NCI-H2171 treated with DMSO at 0.1 percent for 48 hours (cell line): ENCODE data around the gene FIG4.
"Not testable (repeated sequence)": the region's sequence is repeated elsewhere in the genome, so short reads cannot be mapped to it uniquely, and the experiment has no call there.

Experiments used
- DNase-seq: peaks from one replicate; lab custom pipeline; 2025; lab: John Stamatoyannopoulos, UW

Gene FIG4

GRCh38 chr6:109760208-109760607 is 69.1 kb downstream of the FIG4 start:
- DNase-seq: no peak

GRCh38 chr6:109762166-109762565 is 71.1 kb downstream of the FIG4 start:
- DNase-seq: no peak

DNA sequence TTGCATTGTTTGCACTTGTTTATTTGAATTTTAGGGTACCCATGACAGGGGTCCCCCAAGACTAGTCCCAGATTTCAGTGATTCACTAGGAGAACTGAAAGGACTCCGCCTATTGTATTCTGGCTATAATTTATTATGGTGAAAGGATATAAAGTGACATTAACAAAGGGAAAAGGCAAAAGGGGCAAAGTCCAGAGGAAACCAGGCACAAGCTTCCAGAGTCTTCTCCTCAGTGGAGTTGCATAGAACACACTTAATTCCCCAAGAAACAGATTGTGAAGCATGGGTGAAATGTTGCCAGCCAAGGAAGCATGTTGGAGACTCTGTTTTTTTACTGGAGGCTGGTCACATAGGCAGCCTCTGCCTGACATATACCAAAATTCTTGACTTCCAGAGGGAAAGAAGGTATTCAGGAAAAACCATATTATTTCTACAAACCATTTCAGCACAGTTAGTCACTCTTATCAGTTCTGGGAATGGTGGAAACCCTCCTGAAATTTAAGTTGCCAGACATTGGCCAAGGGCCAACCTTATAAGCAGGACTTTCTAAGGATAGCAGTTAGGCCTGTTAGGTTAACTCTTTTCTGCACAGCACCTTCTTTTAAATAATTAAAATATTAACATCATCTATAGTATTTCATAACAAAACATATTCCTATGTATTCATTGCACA is 71.8 kb downstream of the FIG4 start:
- no peak for DNase-seq

DNA sequence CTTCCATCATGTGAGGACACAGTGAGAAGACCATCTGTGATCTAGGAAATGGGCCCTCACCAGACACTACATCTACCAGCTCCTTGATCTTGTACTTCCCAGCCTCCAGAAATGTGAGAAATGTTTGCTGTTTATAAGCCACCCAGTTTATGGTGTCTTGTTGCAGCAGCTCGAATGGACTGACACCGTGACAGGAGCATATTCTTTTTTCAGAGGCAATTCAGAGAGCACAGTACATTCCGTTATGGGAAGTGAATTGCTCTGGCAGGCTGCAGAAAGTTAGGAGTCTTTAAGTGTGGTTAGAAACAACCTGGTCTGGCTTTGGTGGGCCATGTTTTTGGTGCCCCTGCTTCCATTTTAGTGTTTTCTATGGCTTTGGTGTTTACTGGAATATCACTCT is 75.1 kb downstream of the FIG4 start:
- DNase-seq: no peak

DNA sequence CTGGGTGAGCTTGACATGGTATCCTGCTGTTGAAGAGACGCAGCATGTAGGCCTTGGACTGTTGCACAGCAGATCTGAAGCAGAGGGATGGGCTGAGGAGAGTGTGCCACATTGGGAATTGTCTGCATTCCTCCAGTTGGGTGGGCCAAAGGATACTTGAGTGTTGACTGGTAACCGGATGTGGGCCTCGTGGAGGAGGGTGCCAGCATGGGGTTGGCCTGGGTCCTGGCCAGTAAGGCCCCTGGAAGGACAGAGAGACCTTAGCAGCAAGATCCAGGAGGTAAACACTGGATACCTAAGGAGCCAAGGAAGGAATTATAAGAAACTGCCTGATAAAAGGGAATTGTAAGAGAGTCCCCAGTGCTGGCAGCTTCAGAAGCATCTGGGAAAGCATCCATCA is 76.9 kb downstream of the FIG4 start:
- no peak for DNase-seq

- no peak for DNase-seq
These were observed 77.4 kb downstream of the FIG4 start for GRCh38 chr6:109768485-109768884.

DNA sequence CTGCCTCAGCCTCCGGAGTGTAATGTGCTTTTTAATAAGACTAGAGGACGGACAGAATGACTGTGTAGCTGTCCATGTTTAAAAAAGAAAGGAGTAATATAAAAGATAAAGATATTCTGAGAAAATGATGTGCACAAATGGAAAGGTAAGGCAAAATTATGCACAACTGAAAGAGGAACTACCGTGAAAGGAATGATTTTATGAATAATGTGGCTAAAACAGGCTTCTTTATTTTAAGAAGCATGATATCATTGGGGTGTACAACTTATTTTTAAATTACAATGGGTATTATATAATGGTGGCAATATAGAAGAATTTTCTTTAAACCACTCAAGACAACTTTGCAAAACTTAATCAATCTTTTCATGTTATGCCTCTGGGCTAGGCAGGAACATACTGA is 78.1 kb downstream of the FIG4 start:
- no peak for DNase-seq

GRCh38 chr6:109770047-109770446 is 79.0 kb downstream of the FIG4 start:
- no peak for DNase-seq

GRCh38 chr6:109770779-109771178 is 79.7 kb downstream of the FIG4 start:
- DNase-seq: no peak

GRCh38 chr6:109771939-109772755 is 81.1 kb downstream of the FIG4 start:
- not testable (repeated sequence) for DNase-seq

- DNase-seq: no peak
These were observed 81.9 kb downstream of the FIG4 start for GRCh38 chr6:109772883-109773431.

- no peak for DNase-seq
These were observed 89.9 kb downstream of the FIG4 start for GRCh38 chr6:109781001-109781400.

- no peak for DNase-seq
These were observed 91.4 kb downstream of the FIG4 start for GRCh38 chr6:109782491-109782999.

- no peak for DNase-seq
These were observed 92.3 kb downstream of the FIG4 start for GRCh38 chr6:109783250-109783986.

- DNase-seq: no peak
These were observed 96.2 kb downstream of the FIG4 start for GRCh38 chr6:109787312-109787711.

DNA sequence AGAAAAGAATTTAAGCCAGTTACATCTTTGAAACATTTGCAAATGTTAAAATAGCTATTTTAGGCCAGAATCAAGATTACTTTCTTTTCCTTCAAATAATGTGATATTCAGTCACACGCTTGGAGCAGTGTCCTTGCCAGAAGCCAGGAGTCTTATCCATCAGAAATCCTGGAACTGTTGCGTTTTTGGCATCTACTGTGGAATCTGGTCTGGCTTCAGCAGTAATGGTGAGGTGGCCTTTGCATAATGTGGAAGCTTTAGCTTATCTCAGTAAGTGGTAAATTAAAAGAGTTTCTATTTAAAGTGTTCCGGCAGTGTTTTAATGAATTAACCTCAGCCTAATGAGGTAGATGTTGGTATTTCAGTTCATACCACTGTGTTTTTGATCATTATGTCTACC is 97.6 kb downstream of the FIG4 start:
- DNase-seq: no peak

- no peak for DNase-seq
These were observed 99.0 kb downstream of the FIG4 start for GRCh38 chr6:109790131-109790530.

DNA sequence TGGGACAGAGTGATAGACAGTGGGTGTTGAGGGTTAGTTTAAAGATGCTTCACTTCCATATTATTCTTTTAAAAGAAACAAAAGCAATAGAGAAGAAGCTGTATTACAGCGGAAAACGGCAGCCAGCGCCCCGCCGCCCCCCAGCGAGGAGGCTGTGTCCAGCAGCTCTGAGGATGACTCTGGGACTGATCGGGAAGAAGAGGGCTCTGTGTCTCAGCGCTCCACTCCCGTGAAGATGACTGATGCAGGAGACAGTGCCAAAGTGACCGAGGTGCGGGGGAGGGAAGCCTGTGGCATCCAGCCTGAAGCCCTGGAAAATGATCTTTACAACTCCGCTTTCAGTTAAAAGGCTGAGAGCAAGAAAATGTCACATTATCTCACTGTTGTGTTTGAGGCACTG is 100.2 kb downstream of the FIG4 start:
- no peak for DNase-seq

DNA sequence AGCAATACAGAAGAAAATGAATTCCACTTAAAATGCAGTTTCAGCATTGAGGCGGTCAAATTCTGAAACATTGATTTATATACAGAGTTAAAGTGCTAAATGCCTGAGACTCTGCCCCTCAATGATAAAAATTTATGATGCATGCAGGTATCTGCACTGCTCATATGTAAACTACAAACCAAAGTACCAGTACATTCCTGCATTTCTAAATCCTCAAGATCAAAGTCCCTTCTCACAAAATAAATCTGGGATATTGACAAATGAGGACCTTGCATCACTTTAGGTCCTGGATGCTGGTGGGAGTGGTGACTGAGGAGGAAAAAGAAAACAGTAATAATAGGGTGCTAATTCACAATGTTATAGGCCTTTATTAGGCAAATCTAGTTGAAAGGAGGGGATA is 101.9 kb downstream of the FIG4 start:
- DNase-seq: no peak

GRCh38 chr6:109793792-109794191 is 102.7 kb downstream of the FIG4 start:
- no peak for DNase-seq

DNA sequence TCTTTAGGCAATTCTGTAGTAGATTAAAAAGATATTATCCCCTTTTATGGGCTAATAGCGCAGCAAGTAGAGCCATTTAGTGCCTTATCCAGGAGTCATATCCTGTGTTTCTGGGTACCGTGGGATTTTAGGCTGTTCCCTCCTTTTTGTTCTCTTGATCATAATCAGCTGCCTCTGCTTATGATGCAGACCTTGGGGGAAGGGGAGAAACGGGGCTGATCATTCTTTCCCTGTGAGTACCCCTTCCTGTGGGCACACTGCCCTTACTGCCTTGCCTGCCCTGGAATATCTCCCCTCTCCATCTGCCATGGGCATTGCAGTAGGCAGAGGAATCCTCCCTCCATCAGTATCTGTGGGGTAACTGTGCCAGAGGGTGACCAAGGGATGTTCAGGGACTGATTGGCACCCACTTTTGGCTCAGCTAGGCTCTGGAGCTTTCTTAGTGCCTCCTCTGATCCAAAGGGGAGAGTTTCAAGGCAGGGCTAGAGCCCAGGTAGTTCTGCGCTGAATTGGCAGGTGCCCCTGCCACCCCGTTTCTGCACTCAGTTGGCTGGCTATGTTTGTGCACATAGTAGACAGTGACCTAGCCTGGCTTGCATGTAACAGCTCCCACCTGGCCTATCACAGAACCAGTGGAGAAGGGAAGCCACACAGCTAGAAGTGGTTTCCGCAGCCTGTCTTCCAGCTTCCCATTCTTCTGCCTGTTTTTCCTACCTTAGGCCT is 103.3 kb downstream of the FIG4 start:
- DNase-seq: no peak
